ENCODE data around the gene CNTNAP2.
"Not testable (repeated sequence)": the region's sequence is repeated elsewhere in the genome, so short reads cannot be mapped to it uniquely, and the experiment has no call there.

The CNTNAP2 gene

DNA sequence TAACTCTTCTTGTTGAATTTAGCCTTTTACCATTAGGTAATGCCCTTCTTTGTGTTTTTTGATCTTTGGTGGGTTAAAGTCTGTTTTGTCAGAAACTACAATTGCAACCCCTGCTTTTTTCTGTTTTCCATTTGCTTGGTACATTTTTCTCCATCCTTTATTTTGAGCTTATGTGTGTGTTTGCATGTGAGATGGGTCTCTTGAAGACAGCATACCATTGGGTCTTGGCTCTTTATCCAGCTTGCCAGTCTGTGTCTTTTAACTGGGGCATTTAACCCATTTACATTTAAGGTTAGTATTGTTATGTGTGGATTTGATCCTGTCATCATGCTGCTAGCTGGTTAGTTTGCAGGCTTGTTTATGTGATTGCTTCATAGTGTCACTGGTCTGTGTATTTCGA is 997.9 kb downstream of the CNTNAP2 start:
- not testable (repeated sequence) for DNase-seq (ENCODE audit: low read depth)

GRCh38 chr7:147136352-147136751 is 1019.8 kb downstream of the CNTNAP2 start:
- DNase-seq (ENCODE audit: low read depth): no peak

DNA sequence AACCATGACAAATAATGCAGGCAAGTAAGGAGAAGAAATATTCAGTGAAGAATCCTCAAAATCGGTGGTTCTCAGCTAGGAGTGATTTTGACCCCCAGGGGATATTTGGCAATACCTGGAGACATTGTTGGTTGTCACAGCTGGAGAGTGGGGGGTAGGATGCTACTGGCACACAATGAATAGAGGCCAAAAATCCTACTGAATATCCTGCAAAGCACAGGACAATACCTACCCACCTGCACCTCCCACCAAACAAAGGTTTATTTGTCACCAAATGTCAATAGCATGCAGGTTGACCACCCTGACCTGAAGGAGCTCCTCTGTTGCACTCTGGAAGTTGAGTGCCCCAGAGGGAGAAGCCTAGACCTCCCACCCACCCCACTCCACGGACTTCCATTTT is 1028.6 kb downstream of the CNTNAP2 start:
- DNase-seq (ENCODE audit: low read depth): no peak

GRCh38 chr7:147146169-147146568 is 1029.6 kb downstream of the CNTNAP2 start:
- DNase-seq (ENCODE audit: low read depth): no peak

DNA sequence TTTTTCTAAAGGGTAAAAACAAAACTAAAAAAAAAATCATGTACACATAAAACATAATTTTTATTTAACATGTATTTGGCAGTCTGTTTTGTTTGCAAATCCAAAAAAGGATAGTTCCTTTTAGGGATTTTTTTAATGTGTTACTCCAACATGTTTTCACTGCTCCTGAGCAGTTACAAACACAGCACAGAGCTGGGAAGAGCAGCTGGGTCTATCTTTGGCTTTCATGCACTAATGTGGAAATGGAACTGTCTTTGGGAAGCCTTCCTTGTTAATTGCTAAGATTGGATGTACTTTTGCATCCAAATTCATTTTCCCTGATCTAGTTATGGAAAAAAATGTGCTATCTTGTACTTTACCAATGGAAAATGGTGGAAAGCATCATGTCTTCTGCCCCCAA is 1035.1 kb downstream of the CNTNAP2 start:
- no peak for DNase-seq (ENCODE audit: low read depth)

GRCh38 chr7:147153571-147153970 is 1037.0 kb downstream of the CNTNAP2 start:
- DNase-seq (ENCODE audit: low read depth): no peak

- no peak for DNase-seq (ENCODE audit: low read depth)
These were observed 1044.8 kb downstream of the CNTNAP2 start for GRCh38 chr7:147161405-147161804.

- no peak for DNase-seq (ENCODE audit: low read depth)
These were observed 1053.9 kb downstream of the CNTNAP2 start for GRCh38 chr7:147170341-147171012.

GRCh38 chr7:147171013-147171391 is 1054.4 kb downstream of the CNTNAP2 start:
- no peak for DNase-seq (ENCODE audit: low read depth)

DNA sequence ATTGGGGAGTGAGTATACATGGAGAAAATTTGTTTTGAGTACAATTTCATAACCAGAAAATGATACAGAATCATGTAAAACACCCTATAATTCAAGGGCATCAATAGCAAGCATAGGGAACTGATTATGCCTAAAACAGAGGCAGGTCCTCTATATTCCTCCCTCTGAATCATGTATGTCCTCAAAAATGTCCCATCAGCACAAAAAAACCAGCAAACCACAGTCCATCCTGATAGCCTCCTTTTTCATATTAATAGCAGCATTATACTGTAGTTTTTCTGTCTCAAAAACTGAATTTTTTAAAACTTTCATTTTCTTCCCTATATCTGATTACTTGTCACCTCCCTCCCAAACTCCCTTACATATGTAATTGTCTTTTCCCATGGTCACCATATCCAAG is 1057.3 kb downstream of the CNTNAP2 start:
- no peak for DNase-seq (ENCODE audit: low read depth)

DNA sequence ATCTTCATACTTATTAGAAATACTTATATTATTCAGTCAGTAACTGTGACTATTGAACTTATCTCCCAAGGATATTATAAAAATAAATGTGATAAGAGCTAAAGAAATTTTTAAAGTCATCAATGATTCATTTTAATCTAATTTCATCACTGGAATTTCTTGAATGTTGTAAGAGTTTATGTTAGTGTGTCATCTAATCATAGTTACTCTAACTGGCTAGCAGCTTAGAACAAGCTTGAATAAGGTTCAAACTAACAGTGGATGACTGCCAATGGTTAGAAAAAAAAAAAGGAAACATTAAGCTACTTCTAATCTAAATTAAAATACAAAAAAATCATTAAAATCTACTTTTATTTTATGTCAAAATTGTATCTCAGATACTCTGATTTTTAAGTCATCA is 1066.3 kb downstream of the CNTNAP2 start:
- no peak for DNase-seq (ENCODE audit: low read depth)

GRCh38 chr7:147183276-147183675 is 1066.7 kb downstream of the CNTNAP2 start:
- DNase-seq (ENCODE audit: low read depth): no peak

GRCh38 chr7:147188467-147188866 is 1071.9 kb downstream of the CNTNAP2 start:
- no peak for DNase-seq (ENCODE audit: low read depth)

DNA sequence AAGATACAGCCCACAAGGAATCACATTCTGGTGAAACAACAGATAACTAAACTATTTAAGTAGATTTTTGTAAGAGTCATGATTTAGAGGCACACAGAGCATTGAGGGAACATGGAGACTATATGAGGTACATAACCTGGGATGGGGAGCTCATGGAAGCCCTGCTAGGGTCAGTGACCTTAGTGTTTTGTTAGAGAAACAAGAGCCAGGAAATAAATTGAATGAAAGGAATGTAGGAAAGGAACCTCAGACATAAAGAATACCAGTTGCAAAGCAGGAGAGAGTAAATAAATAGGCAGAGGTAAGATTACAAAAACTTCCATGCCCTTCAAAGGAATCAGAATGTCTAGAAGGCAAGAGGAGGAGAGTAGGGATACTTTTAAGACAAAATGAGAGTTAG is 1076.9 kb downstream of the CNTNAP2 start:
- no peak for DNase-seq (ENCODE audit: low read depth)

DNA sequence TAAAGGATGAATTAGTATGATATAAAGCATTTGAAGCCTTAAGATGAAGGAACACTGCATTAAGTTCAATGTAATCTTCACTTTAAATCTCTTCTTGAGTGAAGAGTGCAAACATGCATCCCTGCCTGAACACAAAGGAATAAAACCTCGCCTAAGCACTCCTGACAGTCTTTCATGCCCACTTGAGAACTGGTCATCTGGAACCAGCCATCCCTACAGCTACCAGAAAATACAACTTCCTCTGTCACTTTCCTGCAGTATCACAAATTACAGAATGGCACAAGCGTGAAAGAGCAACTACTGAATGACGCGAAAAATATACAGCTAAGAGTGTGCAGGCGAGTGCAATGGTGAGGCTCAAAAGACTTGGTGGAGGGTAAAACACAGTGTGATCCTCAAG is 1079.9 kb downstream of the CNTNAP2 start:
- no peak for DNase-seq (ENCODE audit: low read depth)

- DNase-seq (ENCODE audit: low read depth): no peak
These were observed 1080.4 kb downstream of the CNTNAP2 start for GRCh38 chr7:147197006-147197405.

- DNase-seq (ENCODE audit: low read depth): no peak
These were observed 1083.3 kb downstream of the CNTNAP2 start for GRCh38 chr7:147199868-147200267.

- DNase-seq (ENCODE audit: low read depth): no peak
These were observed 1091.4 kb downstream of the CNTNAP2 start for GRCh38 chr7:147207988-147208387.

GRCh38 chr7:147231275-147231674 is 1114.7 kb downstream of the CNTNAP2 start:
- DNase-seq (ENCODE audit: low read depth): no peak

GRCh38 chr7:147235645-147236382 is 1119.2 kb downstream of the CNTNAP2 start:
- DNase-seq (ENCODE audit: low read depth): no peak

DNA sequence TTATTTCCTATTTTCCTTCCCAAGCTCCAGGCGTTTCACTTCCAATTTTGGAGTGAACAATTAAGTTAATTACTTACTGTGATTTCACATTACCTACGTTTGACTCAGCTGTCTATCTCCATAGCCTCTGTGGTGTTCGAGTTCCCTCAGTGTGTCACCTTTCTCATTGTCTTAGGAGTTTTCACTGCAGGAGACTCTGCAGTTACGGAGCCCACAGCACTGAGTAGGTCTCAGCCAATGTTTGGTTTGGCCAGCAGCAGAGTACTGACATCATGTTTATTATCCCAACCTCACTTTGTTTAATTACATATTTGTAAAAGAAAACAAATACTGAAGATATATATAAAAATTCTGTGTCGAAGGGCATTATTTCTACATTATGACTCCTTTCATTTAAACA is 1123.9 kb downstream of the CNTNAP2 start:
- DNase-seq (ENCODE audit: low read depth): no peak

- peak; percentile 16 for DNase-seq (ENCODE audit: low read depth)
These were observed 1128.7 kb downstream of the CNTNAP2 start for GRCh38 chr7:147245274-147245673.

DNA sequence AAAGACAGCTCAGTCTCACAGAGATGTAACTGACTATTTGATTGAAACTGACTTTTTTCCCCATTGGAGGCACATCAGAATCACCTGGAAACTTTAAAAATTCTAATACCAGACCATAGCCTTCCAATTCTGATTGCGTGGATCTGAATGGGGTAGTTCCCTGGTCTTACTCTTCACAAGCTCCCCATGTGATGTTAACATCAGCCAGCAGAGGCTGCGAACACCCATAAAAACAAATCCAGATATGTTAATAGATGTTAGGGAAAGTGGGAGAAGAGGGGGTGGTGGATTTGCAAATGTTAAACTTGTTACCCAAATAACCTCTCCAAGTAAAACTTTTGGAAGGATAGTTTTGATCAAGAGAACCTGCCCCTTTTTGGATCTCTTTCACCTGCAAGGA is 1133.4 kb downstream of the CNTNAP2 start:
- no peak for DNase-seq (ENCODE audit: low read depth)
